HG03575 (cell line): ENCODE results near the gene COL9A3.

Experiments
- ATAC-seq: cut with Tn5 transposase; IDR thresholded peaks from one replicate; pipeline ENCODE4 v1.9.1; 2021; ENCODE audit not compliant: unreplicated experiment, insufficient number of reproducible peaks, low FRiP score; ENCODE audit errors: extremely low read depth

COL9A3 gene

DNA sequence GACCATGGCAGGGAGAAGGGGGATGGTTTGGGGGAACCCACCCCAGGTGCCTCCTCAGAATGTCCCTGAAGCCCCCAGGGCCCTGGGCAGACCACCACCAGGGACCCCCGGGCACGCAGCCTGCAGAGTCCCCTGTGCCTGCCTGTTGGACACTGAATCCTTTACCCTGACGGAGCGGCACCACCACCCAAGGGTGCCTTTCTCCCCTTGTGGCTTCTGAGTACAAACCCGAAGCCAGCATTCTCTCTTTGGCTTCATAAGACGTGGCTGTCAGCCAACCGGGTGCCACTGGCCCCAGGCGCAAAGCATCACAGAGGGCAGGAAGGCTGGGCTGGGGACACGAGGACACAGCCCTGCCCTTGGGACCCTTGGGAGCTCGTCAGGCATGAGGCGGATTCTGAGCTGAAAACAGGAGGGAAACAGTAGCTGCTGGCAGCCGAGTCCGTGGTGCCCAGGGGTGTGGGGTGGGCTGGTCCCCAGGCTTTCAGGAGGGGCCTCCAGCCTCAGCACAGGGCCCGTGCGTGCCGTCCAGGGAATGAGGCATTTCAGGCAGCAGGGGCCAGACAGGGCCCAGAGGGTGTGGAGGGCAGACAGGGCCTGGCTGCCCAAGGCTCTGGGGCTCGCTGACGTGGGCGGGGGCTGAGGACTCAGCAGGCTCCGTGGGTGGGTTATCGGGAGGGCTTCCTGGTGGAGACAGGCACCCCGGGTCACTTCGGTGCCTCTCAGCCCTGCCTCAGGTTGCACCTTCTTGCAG, 3.5 kb downstream of the COL9A3 start:
- no peak for ATAC-seq

DNA sequence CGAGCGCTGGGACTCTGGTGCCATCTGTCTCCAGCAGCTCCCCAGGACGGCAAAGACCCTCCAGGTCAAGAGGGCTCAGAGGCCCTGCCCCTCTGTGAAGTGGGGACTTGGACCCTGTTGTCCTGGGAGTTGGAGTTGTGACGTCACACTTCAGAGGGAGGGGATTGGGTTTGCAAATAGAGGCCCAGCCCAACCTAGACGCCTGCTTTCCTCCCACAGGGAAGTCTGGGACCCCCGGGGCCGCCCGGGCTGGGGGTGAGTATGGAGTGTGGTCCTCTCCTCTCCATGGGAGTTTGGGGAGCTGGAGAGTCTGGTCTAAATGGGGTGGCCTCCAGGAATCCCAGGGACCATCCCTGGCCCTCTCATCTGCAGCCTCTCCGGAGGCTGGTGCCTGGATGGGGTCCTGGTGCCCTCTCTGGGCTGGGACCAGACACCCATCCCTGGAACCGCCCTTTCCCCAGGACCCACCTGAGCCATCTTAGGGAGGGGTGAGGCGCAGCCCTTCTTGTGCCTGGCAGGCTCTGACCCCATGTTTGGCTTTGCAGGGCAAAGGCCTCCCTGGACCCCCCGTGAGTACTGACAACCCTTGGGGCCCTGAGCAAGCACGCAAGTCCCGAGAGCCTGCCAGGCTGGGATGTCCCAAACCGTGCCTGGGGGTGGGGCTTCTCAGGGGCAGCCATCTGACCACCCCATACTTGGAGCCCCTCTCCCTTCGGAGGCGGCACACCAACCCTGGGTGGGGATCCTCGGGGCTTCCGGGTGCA, 4.3 kb downstream of the COL9A3 start:
- ATAC-seq, result no peak

DNA sequence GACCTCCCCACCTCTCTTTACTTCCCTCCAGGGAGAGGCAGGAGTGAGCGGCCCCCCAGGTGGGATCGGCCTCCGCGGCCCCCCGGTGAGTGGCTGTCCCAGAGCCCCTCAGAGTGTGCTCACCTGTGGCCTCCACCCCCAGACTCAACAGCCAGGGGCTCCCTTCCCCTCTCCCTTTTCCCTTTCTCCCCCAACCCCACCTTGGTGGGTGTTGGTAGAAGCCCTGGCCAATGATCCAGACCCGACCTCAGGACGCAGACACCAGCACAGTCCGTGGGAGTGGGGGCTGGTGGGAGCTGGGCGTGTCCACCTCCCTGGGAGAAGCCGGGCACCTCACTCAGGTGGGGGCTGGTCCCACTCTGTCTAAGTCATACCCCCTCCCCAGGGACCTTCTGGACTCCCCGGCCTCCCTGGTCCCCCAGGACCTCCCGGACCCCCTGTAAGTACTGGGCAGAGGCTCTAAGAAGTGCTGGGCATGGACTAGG, 4.9 kb downstream of the COL9A3 start:
- ATAC-seq, result no peak

DNA sequence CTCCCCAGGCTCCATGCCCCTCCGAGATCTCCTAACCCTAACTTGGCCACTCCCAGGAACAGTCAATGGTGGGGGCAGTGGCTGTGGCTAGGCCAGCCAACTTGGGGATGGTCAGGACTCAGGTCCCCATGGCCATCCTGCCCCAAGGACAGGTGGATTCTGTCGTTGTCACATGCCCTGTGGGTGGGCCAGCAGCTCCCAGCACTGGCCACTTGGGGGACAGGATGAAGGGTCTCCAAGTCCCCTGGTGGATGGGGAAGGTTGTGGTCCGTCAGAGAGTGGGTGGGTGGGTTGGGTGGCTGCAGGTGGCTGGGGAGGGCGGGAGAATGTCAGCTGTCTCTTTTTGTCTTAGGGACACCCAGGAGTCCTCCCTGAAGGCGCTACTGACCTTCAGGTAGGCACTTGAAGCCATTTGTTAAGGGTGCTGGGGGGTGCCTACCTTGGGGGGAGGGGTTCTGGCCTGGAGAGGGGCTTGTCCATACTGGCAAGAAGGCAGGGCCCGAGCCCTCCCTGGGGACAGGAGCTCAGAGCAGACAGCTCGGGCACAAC, 5.5 kb downstream of the COL9A3 start:
- ATAC-seq, result no peak

DNA sequence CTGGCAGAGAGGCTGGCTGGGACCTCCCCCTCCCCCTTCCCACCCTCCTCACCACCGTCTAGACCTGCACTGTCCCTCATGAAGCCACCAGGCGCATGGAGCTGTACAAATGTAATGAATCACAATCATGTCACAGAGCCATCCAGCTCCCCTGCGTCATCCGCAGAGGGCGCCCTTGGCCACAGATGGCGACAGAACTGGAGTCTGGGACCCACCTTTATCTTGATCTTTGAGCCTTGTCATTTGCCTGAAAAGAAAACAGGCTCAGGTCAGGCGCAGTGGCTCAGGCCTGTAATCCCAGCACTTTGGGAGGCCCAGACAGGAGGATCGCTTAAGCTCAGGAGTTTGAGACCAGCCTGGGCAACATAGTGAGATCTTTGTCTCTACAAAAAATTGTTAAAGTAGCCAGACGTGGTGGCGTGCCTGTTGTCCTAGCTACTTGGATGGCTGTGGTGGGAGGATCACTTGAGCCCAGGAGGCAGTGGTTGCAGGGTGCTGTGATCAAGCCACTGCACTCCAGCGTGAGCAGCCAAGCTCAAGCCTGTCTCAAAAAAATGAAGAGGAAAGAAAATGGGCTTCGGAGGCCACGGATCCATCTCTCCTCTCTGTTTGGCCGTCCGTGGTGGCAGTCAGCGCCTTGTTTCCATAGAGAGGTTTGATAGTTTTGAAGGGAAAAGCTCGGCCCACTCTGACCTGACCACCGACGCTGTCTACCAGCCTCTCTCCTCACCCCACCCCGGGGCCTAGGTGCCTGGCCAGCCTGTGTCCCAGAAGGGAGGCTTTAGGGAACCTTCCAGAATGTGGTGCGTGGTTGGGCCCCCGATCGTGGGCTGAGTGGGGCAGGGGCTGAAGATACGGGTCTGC, 6.2 kb downstream of the COL9A3 start:
- ATAC-seq, result no peak

DNA sequence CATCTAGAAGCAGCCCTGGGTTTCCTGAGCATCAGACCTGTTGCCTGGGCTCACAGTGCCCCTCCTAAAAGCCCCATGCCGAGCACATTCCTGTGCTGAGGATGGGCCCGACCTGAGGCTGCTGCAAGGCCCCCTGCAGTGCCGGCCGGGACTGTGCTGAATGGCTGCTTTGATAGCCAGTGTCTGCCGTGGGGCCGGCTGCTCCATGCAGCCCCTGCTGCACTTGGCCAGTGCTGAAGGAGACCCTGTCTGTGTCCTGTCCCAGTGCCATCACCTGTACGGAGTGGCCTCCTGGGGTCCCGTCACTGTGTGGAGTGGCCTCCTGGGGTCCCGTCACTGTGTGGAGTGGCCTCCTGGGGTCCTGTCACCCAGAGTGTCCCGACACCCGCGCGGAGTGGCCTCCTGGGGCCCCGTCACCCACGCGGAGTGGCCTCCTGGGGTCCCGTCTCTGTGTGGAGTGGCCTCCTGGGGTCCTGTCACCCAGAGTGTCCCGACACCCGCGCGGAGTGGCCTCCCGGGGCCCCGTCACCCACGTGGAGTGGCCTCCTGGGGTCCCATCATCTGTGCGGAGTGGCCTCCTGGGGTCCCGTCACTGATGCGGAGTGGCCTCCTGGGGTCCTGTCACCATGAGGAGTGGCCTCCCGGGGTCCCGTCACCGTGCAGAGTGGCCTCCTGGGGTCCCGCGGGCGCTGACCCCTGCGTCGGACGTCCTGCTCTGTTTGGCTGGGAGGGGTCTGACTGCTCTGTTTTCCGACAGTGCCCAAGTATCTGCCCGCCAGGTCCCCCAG, 7.0 kb downstream of the COL9A3 start:
- ATAC-seq, result no peak

DNA sequence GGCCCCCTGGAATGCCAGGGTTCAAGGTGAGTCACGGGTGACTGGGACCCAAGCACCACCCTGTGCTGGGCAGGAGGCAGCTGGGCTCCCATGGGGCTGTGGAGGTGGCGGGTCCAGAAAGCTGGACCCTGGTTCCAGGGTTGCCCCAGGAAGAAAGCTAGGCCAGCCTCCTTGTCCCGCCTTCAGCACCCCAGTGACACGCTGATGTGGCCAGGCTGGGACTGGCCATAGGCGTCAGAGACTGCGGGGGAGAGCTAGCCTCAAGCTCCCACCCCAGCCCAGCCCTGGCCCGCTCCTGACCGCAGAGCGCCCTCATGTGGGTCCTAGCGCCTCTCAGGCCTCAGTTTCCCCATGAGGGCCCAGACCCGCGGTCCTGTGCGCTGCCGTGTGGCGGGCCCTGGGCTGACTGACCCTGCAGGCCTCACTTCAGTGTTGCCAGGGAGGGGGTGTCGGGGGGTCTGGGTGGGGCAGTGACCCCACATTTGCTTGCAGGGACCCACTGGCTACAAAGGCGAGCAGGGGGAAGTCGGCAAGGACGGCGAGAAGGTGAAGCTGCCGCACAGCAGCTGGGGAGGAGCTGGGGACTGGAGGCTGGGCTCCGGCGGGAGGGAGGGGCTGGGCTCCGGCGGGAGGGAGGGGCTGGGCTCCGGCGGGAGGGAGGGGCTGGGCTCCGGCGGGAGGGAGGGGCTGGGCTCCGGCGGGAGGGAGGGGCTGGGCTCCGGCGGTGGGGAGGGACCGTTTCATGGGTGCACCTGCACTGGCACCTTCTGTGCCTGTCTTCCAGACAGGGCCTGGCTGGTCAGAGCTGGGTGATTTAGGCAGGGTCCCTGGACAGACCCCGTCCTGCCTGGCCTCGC, 7.9 kb downstream of the COL9A3 start:
- ATAC-seq, result no peak

DNA sequence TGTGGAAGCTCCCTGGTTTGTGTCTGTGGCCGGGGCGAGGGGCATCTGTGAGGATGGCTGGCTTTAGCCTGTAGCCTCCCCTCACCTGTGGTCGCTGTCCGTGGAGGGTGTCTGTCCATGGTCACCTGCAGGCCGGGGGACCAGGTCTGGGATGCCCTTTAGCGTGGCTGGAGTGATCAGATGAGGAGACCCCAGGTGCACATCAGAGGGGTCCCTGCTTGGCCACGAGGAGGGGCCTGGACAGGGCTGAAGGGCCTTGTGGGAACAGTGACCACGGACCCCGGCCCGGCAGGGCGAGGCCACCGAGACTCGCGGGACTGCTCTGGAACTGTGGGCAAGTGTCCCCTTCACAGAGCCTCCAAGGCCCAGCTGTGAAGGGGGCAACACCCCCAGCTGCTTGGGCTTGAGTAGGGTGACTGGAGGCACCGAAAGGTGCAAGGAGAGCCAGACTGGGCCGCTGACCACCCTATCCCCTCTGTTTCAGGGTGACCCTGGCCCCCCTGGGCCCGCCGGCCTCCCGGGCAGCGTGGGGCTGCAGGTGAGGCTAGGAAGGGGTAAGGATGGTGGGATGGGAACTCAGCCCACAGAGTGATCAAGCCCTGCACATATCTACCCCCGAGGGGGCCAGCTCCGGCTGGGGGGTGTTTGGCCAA, 8.6 kb downstream of the COL9A3 start:
- no peak for ATAC-seq

DNA sequence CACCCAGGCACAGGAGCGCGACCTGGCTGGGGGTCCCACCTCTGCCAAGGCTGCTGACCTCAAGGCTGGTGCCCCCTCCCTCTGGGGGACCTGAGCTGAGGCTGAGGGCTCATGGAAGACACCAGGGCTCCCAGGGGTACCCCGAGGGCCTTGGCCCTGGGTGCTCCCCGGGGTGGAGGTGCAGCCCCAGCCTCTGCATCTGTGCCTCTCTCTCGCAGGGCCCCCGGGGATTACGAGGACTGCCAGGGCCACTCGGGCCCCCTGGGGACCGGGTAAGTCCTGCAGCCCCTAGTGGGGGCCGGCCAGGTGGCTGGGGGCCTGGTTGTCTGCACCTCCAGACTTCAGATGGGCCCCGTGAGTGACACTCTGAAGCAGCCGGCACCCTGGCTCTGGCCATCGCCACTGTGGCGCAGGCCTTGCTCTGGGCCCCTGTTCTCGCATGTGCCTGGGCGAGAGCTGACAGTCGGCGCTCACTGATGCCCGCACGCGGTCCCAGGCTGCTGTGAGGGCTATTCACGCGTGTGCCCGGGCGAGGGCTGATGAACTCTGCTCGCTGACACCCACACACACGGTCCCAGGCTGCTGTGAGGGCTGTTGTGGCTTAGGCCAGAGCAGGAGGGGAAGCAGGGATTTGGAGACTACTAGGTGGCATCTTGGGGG, 9.3 kb downstream of the COL9A3 start:
- ATAC-seq, result no peak

DNA sequence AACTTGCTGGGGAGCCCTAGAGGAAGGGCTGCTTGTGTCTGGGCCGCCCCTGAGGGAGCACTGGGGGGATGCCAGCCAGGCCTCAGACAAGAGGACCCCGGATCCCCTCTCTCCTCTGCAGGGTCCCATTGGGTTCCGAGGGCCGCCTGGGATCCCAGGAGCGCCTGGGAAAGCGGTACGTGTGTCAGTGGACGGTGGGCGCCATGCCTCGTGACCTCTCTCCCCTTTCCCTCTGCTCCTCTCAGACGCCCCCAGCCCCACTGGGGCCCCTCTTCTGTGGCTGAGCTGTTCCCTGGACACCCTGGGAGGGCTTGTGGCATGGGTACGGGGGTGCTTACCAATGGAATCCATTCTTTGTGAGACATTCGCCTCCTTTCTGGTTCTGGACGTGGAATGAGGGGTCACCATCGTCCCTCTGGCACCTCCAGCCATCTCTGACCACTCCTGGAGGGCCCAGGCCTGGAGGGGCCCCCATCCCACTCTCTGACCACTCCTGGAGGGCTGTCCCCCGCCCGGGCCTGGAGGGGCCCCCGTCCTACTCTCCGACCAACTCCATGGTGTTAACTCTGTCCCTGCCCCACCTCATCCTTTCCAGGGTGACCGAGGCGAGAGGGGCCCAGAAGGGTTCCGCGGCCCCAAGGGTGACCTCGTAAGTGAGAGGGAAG, 9.9 kb downstream of the COL9A3 start:
- no peak for ATAC-seq

DNA sequence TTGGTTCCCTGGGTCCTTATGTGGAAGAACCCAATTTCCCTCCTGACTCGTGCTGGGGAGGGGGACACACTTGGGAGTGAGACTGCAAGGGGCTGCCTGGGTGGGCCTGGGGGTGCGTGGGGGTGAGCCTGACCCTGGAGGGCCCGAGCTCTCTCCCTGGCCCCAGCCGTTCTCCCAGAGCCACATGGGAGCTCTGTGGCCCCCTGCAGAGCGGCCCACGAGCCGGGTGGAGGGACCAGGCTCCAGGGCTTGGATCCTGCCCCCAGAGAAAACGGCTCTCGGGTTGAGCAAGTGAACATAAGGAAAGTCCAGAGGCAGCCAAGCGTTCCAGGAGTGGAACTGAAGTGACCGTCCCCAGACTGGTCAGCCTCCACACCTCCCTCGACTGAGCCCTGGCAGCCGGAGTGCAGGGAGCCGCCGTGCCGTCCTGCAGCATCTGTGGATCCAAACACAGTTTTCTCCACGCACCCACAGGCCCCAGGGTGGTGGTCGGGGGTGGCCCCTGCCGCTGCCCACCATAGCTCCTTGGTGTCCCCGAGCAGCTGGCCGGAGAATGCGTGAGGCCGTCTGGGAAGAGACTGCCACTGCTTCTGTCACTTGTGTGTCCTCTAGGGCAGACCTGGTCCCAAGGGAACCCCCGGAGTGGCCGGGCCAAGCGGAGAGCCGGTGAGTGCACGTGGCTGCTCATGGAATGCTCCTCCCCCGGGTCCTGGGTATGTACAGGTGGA, 10.6 kb downstream of the COL9A3 start:
- no peak for ATAC-seq

DNA sequence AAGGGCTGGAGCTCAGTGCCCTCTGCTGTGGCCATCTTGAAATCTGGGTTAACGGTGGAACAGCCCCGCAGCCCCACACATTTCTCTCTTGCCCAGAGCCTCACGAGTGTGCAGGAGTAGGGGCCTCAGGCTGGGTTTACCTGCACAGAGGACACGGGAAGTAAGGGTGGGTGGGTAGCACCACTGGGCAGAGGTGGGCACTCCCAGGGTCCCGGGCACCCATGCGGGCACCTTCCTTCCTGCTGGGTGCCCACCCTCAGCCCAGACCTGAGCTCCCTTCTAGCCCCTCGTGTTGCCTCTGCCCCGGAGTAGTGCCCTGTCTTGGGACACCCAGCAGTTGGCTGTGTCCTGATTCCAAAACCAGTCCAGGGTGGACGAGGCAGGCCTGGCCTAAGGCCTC, 11.2 kb downstream of the COL9A3 start:
- ATAC-seq, result no peak

DNA sequence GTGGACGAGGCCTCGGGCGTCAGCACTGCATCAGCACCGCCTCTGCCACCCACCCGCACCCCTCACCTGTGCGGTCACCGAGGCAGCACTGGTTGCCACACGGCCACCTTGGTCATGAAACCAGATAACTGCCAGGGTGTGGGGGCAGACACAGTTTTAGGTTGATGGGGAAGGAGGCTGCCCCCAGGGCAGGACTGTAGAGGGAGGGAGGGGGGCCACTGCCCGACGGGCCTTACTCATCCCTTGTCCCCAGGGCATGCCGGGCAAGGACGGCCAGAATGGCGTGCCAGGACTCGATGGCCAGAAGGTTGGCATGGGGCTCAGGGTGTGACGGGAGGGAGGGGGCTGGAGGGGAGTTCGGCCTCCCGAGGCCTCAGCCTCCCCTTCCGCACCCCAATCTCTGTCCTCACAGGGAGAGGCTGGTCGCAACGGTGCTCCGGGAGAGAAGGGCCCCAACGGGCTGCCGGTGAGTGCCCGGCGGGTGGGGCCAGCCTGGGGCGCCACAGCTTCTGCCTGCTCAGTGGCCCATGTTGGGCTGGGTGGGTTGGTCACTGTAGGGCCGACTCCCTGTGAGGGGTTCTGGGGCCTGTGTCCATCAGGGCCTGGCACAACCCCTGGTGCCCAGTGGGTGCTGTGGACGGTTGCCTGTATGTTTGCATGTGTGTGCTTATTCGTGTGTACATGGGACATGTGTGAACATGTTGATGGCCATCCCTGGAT, 11.8 kb downstream of the COL9A3 start:
- no peak for ATAC-seq

DNA sequence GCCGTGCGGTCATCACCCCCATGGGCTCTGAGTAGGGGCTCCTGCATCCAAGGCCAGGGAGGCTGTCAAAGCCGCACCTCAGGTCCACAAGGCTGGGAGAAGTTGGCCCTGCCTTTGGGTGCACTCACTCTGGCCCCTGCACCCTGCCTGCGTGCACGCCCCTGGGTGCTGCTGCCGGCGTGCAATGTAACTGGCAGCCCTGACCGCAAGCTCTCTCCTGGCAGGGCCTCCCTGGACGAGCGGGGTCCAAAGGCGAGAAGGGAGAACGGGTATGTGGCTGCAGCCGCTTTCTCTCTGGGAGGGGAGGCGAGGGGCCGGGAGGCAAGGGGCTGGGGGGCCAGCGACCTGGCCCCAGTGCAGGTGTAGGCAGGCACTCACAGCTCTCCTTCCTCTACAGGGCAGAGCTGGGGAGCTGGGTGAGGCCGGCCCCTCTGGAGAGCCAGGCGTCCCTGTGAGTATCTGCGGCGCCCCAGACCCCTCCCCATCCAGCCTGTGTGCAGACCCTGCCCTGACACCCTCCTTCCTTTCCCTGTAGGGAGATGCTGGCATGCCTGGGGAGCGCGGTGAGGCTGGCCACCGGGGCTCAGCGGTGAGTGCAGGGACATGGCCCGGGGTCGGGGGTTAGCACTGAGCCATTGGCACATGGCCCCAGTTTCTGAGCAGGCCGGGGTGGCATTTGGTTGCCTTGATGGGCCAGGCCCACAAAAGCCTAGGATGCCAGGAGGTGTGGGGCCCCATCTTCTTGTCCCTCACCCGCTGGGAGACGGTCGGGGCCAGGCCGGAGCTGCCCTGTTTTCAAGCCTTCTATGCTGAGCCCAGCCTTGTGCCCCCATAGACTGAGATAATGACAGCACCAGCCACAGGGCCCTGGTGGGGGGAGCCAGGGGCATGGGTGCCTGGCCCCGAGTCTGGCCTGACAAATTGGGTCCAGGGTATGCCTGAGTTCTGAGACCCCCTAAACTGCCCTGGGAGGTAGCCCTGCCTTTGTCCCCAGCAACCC, 12.7 kb downstream of the COL9A3 start:
- no peak for ATAC-seq
